Transverse colon (tissue), 4 donors: ENCODE data around the gene KMT2C. TPM values are rescaled to one million over a fixed set of nuclear protein-coding genes. Genes with fewer than 3 reads are reported as not detected.
"Not testable (repeated sequence)": the region's sequence is repeated elsewhere in the genome, so short reads cannot be mapped to it uniquely, and the experiment has no call there.

Experiments used
- DNase-seq: peaks from one replicate; pipeline ENCODE4 v3.0.0-alpha.2; 2019
- H3K27ac ChIP-seq, 4 donors: fragments of 200-600 bp; sonication (generic); 2 replicates each; pipeline ENCODE4 v1.5.1; 2016 to 2018; ENCODE audit warnings: inconsistent platforms in 4 of 4
- H3K27me3 ChIP-seq: fragments of 200-600 bp; sonication (generic); 2 replicates; pipeline ENCODE4 v1.5.1; 2017; ENCODE audit warnings: inconsistent platforms
- H3K36me3 ChIP-seq, 4 donors: fragments of 200-600 bp; sonication (generic); 2 replicates each; pipeline ENCODE4 v1.5.1; 2017 to 2019; ENCODE audit warnings: inconsistent platforms in 4 of 4
- H3K4me1 ChIP-seq, 4 donors: fragments of 200-600 bp; sonication (generic); 2 replicates each; pipeline ENCODE4 v1.5.1; 2017 to 2020; ENCODE audit warnings: inconsistent platforms in 4 of 4
- H3K4me3 ChIP-seq, 4 donors: fragments of 200-600 bp; sonication (generic); 1 replicate in 1 of 4; 2 replicates in 3 of 4; pipeline versions ENCODE4 v1.5.1 to v1.6.1; 2017 to 2019; ENCODE audit warnings: inconsistent platforms in 4 of 4
- H3K9me3 ChIP-seq, 2 donors: fragments of 200-600 bp; sonication (generic); 2 replicates each; pipeline ENCODE4 v1.5.1; 2017 to 2019; ENCODE audit warnings: inconsistent platforms in 2 of 2
- WGBS, 2 donors: methylation state at CpG; one replicate each; pipeline ENCODE4 v1.1.5; 2018; ENCODE audit warnings: low coverage in 1 of 2; 5-methylcytosine and 5-hydroxymethylcytosine counted together
- in situ Hi-C, 4 donors: fragments of 200-750 bp; cut with MboI; loops; one replicate each; pipeline versions ENCODE4 v1.15.0 to v1.15.1; 2017; ENCODE audit warnings: low sequenced_read_pairs in 3 of 4, low pct_ligation_motif_present in 1 of 4, low pct_unique_long_range_greater_than_20kb in 1 of 4
- intact Hi-C: fragments of 100-400 bp; cut with DNase I; formaldehyde crosslinking; loops from one replicate; pipeline ENCODE4 v1.15.1; 2023; ENCODE audit warnings: low total_unique reads
- total RNA-seq, 4 donors: library from RNA; depleted of rRNA; stranded (reverse); fragments of >200 nt; gene quantifications; one replicate each; pipeline ENCODE4 v1.1.0, GENCODE V29; 2016

The KMT2C gene
- total RNA-seq, 4 donors from 2014 or later, result 72.6 to 99.5 (median 83.8) TPM

GRCh38 chr7:152284998-152285397, 150.8 kb downstream of the KMT2C start:
- WGBS, 2 donors, result 66 to 67% methylated on average over 3 of the region's 3 CpGs
- DNase-seq, intact Hi-C loops, H3K27ac ChIP-seq, in situ Hi-C loops, H3K4me1 ChIP-seq, H3K4me3 ChIP-seq, H3K9me3 ChIP-seq, H3K27me3 ChIP-seq: not testable (repeated sequence)
- peaks cover 0 to 12% (median 2%) of the 10 kb centered on the region in 4 donors for H3K36me3 ChIP-seq

DNA sequence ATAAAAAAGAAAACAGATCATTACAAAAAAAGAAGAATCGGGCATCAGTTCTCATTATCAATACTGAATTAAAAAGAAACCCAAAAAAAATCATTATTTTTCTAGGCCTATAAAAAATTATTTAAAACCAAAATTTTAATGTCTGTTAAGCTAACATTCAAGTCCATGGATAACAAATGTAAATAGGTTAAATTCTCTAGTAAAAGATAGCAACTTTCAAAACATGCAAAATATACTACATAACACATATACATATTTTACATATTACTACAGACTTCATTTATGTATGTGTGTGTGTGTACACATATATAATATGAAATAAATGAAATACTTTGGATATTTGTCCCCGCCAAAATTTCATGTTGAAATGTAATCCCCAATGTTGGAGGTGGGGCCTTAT, 158.1 kb downstream of the KMT2C start:
- DNase-seq, H3K4me1 ChIP-seq, H3K36me3 ChIP-seq, in situ Hi-C loops, intact Hi-C loops, H3K27me3 ChIP-seq, H3K4me3 ChIP-seq, H3K9me3 ChIP-seq, H3K27ac ChIP-seq: not testable (repeated sequence)
- WGBS, 2 donors, result 93 to 100% methylated on average over 2 of the region's 2 CpGs

DNA sequence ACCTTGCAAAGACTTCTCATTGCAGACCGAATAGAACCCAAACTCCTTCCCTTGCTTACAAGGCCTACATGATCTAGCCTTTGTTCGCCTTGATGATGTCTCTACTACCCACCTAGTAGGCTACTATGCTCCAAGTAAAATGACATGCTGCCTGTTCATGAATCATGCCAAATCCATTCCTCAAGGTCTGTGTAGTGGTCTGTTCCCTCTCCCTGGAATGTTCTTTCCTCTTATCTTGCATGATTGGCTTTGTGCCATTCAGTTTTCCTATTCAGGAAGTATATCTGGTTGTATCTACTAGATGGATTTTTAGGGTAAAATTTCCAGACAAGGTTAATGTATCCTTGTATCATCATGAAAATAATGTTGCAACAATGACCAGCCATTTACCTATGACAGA, 165.4 kb downstream of the KMT2C start:
- in situ Hi-C loops, H3K4me3 ChIP-seq, H3K27ac ChIP-seq, H3K36me3 ChIP-seq, DNase-seq, H3K4me1 ChIP-seq, H3K27me3 ChIP-seq, intact Hi-C loops, H3K9me3 ChIP-seq: not testable (repeated sequence)
- 98 to 100% methylated on average over 2 of the region's 2 CpGs for WGBS, 2 donors

DNA sequence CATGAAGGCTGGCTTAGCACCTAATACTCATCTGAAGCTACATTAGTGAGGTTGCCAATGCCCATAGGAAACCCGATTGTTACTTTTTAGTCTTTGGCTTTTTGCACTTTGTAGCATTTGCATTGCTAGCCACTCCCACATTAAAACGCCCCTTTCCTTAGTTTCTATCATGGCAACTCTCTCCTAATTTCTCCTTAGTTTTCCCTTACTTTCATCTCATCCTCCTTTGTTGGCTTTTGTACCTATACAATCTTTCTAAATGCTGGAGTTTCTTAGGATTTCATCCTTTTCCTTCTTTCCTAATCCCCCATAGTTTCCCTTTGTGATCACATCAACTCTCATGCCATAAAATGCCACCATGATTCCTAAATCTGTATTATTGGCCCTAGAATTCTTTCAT, 168.9 kb downstream of the KMT2C start:
- H3K36me3 ChIP-seq, H3K9me3 ChIP-seq, intact Hi-C loops, H3K4me3 ChIP-seq, DNase-seq, in situ Hi-C loops, H3K4me1 ChIP-seq, H3K27ac ChIP-seq, H3K27me3 ChIP-seq: not testable (repeated sequence)
- WGBS, 2 donors, result 94 to 100% methylated on average over 2 of the region's 2 CpGs

DNA sequence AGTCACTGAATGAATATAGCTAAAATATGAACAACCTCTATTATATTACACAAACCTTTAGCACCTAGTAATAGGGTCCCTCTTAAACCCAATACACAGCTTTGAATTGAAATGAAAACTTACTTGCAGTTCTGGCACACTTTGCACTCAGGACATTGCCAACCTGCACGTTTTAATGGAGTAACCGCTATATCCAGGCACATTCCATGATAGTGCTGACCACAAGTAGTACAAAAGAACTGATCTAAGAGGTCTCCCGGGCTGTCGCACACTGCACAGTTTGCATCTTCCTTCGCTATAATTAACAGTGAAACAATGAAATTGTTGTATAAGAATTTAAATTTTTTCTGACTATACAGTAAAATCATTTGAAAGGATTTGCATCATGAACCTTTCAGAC, 170.9 kb downstream of the KMT2C start:
- in situ Hi-C loops, DNase-seq, H3K9me3 ChIP-seq, H3K36me3 ChIP-seq, H3K4me3 ChIP-seq, H3K27me3 ChIP-seq, intact Hi-C loops, H3K4me1 ChIP-seq, H3K27ac ChIP-seq: not testable (repeated sequence)
- WGBS, 2 donors, result 79 to 88% methylated on average over 5 of the region's 5 CpGs

DNA sequence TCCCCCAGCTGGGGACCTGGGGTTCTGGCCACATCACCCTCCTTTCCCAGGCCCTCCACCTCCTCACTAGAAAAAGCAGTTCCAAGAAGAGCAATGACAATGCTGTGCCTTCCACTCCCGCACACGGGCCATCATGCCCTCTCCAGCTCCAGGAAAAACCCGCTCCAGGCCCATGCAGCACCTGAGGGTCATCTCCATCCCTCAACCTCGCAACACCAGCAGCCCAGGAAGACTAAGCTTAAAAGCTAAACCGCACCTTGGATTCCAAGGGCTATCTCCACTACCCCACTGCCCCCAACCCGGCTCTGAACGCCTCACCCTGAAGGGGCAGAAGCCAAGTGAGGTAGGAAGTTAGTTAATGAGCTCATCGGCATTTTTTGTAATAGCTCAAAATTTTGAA, 173.7 kb downstream of the KMT2C start:
- intact Hi-C loops, H3K9me3 ChIP-seq, H3K27ac ChIP-seq, H3K4me3 ChIP-seq, H3K36me3 ChIP-seq, DNase-seq, H3K27me3 ChIP-seq, H3K4me1 ChIP-seq, in situ Hi-C loops: not testable (repeated sequence)
- 96 to 100% methylated on average over 3 to 8 of the region's 8 CpGs for WGBS, 2 donors

- intact Hi-C loops, H3K4me1 ChIP-seq, H3K27me3 ChIP-seq, in situ Hi-C loops, H3K9me3 ChIP-seq, DNase-seq, H3K4me3 ChIP-seq, H3K27ac ChIP-seq: not testable (repeated sequence)
- H3K36me3 ChIP-seq, result peaks cover 0 to 12% (median 0%) of the 10 kb centered on the region in 4 donors
Observed at GRCh38 chr7:152259645-152260044, 176.2 kb downstream of the KMT2C start.

- in situ Hi-C loops, H3K9me3 ChIP-seq: not testable (repeated sequence)
- WGBS, 2 donors, result 85% methylated on average over 2 of the region's 2 CpGs; no CpG with 5 or more reads in 1 of the 2 donors
Observed at GRCh38 chr7:152247851-152248250, 188.0 kb downstream of the KMT2C start.

DNA sequence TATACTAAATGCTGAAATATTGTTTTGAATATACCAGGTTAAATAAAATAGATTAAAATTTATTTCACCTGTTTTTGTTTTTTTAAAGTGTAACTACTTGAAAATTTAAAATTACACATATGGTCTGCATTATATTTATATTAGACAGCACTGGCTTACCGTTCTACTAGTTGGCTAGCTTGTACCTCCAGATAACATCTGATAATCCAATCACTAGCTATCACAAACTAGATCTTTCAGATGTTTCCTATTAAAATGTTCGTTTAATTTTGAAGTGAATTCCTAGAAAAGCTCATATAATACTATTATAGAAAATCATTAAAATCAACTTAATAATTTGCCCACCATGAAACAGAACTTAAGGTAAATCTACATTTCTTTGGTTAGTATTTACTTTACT, 190.4 kb downstream of the KMT2C start:
- H3K4me3 ChIP-seq, H3K27ac ChIP-seq, in situ Hi-C loops, H3K36me3 ChIP-seq, intact Hi-C loops, H3K4me1 ChIP-seq, H3K9me3 ChIP-seq, H3K27me3 ChIP-seq, DNase-seq: not testable (repeated sequence)
- WGBS, 2 donors, result 80 to 86% methylated on average over 2 of the region's 2 CpGs

More at GRCh38 chr7:152247851-152248250, 188.0 kb downstream of the KMT2C start:
- H3K36me3 ChIP-seq, intact Hi-C loops, H3K27ac ChIP-seq, H3K27me3 ChIP-seq, H3K4me1 ChIP-seq, DNase-seq, H3K4me3 ChIP-seq: not testable (repeated sequence)

DNA sequence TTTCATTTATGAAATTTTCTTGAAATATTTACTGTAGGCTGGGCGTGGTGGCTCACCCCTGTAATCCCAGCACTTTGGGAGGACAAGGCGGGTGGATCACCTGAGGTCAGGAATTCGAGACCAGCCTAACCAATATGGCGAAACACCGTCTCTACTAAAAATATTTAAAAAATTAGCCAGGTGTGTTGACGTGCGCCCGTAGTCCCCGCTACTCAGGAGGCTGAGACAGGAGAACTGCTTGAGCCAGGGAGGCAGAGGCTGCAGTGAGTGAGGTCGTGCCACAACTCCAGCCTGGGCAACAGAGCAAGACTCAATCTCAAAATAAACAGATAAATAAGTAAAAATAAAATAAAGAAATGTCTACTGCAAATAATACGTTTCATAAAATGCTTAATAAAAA, 192.3 kb downstream of the KMT2C start:
- DNase-seq, H3K9me3 ChIP-seq, intact Hi-C loops, H3K27ac ChIP-seq, in situ Hi-C loops, H3K4me3 ChIP-seq, H3K36me3 ChIP-seq, H3K27me3 ChIP-seq, H3K4me1 ChIP-seq: not testable (repeated sequence)
- WGBS, 2 donors, result 94 to 96% methylated on average over 11 of the region's 11 CpGs

GRCh38 chr7:152241301-152241700, 194.5 kb downstream of the KMT2C start:
- H3K4me3 ChIP-seq, in situ Hi-C loops, DNase-seq, H3K36me3 ChIP-seq, H3K27me3 ChIP-seq, H3K4me1 ChIP-seq, H3K27ac ChIP-seq, H3K9me3 ChIP-seq, intact Hi-C loops: not testable (repeated sequence)
- 82 to 91% methylated on average over 5 to 8 of the region's 8 CpGs for WGBS, 2 donors
